Measurements from ENCODE around the gene BST1.

BST1 gene

DNA sequence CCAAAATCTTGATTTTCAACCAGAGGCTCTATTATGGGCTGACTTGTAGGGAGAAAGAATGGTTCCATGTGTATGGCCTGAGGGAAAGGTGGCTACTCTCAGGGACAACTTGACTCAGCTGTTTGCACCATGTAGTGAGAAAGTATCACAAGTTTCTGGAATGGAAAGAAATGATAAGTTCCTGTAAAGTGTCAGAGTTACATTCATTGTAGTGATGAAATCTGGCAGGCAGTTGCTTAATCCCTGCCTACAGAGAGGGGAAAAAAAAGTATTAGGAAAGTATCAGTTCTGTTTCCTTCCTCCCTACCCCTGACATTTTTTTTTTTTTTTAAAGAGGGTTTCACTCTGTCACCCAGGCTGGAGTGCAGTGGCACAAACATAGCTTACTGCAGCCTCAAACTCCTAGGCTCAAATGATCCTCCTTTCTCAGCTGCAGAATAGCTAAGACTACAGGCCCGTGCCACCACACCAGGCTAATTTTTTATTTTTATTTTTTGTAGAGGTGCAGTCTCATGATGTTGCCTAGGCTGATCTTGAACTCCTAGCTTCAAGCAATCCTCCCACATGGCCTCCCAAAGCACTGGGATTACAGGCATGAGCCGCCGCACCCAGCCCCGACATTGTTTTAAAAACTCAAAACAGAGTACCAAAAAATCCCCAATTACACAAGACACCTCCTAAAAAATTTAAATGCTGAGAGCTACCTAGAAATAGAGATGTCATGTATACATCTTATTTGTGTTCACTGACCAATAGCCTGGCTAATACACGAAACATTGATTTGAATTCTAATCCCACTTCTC lies 42.9 kb upstream of the BST1 start:
- no peak overlapping the region for H3K4me3 ChIP-seq (replicated peaks; ENCODE audit: insufficient read depth, low read length)
- peak overlapping the region; percentile 75 for H3K27ac ChIP-seq (replicated peaks)
- peak; percentile 90 to 93 for DNase-seq (ENCODE audit: low read depth in 1 of 2, low spot score in 1 of 2)
- no peaks in the 10 kb centered on the region for H3K27me3 ChIP-seq (ENCODE audit: insufficient read depth, poor library complexity, severe bottlenecking)
- TF ChIP-seq SPI1 (IDR thresholded peaks at IDR 0.05; ENCODE audit: borderline replicate concordance, low read depth) = peak; percentile 66; the same call in 1 of the 2 replicates
- peak; percentile 55 for TF ChIP-seq GABPA (IDR thresholded peaks at IDR 0.05; ENCODE audit: low read depth)
- TF ChIP-seq, protein P1, sequence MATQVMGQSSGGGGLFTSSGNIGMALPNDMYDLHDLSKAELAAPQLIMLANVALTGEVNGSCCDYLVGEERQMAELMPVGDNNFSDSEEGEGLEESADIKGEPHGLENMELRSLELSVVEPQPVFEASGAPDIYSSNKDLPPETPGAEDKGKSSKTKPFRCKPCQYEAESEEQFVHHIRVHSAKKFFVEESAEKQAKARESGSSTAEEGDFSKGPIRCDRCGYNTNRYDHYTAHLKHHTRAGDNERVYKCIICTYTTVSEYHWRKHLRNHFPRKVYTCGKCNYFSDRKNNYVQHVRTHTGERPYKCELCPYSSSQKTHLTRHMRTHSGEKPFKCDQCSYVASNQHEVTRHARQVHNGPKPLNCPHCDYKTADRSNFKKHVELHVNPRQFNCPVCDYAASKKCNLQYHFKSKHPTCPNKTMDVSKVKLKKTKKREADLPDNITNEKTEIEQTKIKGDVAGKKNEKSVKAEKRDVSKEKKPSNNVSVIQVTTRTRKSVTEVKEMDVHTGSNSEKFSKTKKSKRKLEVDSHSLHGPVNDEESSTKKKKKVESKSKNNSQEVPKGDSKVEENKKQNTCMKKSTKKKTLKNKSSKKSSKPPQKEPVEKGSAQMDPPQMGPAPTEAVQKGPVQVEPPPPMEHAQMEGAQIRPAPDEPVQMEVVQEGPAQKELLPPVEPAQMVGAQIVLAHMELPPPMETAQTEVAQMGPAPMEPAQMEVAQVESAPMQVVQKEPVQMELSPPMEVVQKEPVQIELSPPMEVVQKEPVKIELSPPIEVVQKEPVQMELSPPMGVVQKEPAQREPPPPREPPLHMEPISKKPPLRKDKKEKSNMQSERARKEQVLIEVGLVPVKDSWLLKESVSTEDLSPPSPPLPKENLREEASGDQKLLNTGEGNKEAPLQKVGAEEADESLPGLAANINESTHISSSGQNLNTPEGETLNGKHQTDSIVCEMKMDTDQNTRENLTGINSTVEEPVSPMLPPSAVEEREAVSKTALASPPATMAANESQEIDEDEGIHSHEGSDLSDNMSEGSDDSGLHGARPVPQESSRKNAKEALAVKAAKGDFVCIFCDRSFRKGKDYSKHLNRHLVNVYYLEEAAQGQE (IDR thresholded peaks at IDR 0.05; ENCODE audit: insufficient replicate concordance, low read depth) = peak; percentile 51
- TF ChIP-seq, protein P2, sequence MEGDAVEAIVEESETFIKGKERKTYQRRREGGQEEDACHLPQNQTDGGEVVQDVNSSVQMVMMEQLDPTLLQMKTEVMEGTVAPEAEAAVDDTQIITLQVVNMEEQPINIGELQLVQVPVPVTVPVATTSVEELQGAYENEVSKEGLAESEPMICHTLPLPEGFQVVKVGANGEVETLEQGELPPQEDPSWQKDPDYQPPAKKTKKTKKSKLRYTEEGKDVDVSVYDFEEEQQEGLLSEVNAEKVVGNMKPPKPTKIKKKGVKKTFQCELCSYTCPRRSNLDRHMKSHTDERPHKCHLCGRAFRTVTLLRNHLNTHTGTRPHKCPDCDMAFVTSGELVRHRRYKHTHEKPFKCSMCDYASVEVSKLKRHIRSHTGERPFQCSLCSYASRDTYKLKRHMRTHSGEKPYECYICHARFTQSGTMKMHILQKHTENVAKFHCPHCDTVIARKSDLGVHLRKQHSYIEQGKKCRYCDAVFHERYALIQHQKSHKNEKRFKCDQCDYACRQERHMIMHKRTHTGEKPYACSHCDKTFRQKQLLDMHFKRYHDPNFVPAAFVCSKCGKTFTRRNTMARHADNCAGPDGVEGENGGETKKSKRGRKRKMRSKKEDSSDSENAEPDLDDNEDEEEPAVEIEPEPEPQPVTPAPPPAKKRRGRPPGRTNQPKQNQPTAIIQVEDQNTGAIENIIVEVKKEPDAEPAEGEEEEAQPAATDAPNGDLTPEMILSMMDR (IDR thresholded peaks at IDR 0.05; ENCODE audit: insufficient read depth, low read length) = no peak
- peak; percentile 77 for TF ChIP-seq POLR2AphosphoS5 (IDR thresholded peaks at IDR 0.05; ENCODE audit: low read depth)

DNA sequence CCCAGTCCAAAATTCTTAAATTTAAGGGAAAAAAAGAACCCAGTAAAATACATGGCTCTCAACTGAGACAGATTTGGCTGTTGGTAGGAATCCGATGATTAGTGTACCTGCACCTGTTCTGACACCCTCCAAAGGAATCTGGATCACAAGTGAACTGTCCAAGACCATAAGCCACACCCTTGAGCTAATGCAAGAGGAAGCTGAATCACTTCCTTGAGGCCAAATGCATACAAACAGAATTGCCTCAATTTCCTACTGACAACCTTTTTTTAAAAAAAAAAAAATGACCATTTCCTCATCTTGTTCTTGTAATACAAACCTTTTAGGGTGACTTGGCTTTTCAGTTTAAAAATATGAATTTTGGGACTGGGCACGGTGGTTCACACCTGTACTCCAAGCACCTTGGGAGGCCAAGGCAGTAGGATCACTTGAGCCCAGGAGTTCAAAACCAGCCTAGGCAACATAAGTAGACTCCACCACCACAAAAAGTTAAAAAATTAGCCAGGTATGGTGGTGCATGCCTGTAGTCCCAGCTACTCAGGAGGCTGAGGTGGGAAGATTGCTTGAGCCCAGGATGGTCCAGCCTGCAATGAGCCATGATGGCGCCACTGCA lies 37.0 kb upstream of the BST1 start:
- Histone ChIP-seq H3K4me3 (replicated peaks; ENCODE audit: insufficient read depth, low read length) (no peak overlapping the region), H3K27me3 (ENCODE audit: insufficient read depth, poor library complexity, severe bottlenecking) (no peaks in the 10 kb centered on the region), H3K27ac (replicated peaks) (peak overlapping the region; percentile 81)
- DNase-seq (ENCODE audit: low read depth in 1 of 2, low spot score in 1 of 2) = peak; percentile 82
- TF ChIP-seq, protein P1 (IDR thresholded peaks at IDR 0.05; ENCODE audit: insufficient replicate concordance, low read depth) = no peak
- TF ChIP-seq SPI1 (IDR thresholded peaks at IDR 0.05; ENCODE audit: borderline replicate concordance, low read depth) = peak; percentile 48; the same call in 1 of the 2 replicates

DNA sequence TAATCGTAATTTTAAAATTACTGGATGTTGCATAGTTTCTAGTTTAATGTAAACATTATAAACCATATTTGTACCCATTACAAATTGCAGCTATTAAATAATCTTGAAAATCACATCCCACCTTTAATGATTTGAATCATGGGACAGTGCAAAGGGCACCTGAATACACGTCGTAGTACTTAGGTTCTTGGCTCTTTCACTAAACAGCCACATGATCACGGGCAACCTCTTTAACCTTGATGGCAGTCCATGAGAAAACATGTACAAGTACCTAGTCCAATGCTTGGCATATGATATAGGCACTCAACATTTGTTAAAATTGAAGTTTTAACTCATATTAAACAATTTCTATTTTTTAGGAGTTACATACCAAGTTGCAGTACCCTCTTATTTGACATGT lies 35.9 kb upstream of the BST1 start:
- Histone ChIP-seq H3K27ac (replicated peaks) (no peak overlapping the region), H3K27me3 (ENCODE audit: insufficient read depth, poor library complexity, severe bottlenecking) (no peaks in the 10 kb centered on the region), H3K4me3 (replicated peaks; ENCODE audit: insufficient read depth, low read length) (no peak overlapping the region)
- no peak for DNase-seq (ENCODE audit: low read depth in 1 of 2, low spot score in 1 of 2)
- TF ChIP-seq GABPA (IDR thresholded peaks at IDR 0.05; ENCODE audit: low read depth) (no peak), POLR2AphosphoS5 (IDR thresholded peaks at IDR 0.05; ENCODE audit: low read depth) (no peak), SPI1 (IDR thresholded peaks at IDR 0.05; ENCODE audit: borderline replicate concordance, low read depth) (no peak)
- TF ChIP-seq, protein P2 (IDR thresholded peaks at IDR 0.05; ENCODE audit: insufficient read depth, low read length) = no peak
- TF ChIP-seq, protein P1 (IDR thresholded peaks at IDR 0.05; ENCODE audit: insufficient replicate concordance, low read depth) = no peak

Data from HL-60 (cell line).